Tibial nerve (tissue), 4 donors: Measurements from ENCODE around the gene RPL27. TPM values are rescaled to one million over a fixed set of nuclear protein-coding genes. Genes with fewer than 3 reads are reported as not detected.

Experiments used
- DNase-seq, 2 donors: peaks; one replicate each; pipeline ENCODE4 v3.0.0-alpha.2; 2019; ENCODE audit warnings: low spot score in 2 of 2
- H3K27ac ChIP-seq, 4 donors: fragments of 200-600 bp; sonication (generic) in 3 of 4; one replicate each; pipeline ENCODE4 v1.5.1; 2017 to 2019; ENCODE audit warnings: mild to moderate bottlenecking in 1 of 4
- H3K27me3 ChIP-seq, 2 donors: fragments of 200-600 bp; sonication (generic) in 1 of 2; one replicate each; pipeline versions ENCODE4 v1.5.1 to v1.6.0; 2017 to 2019
- H3K36me3 ChIP-seq, 3 donors: fragments of 200-600 bp; sonication (generic); one replicate each; pipeline ENCODE4 v1.5.1; 2018 to 2019
- H3K4me1 ChIP-seq, 4 donors: fragments of 200-600 bp; sonication (generic) in 3 of 4; one replicate each; pipeline ENCODE4 v1.5.1; 2017 to 2019
- H3K4me3 ChIP-seq, 4 donors: fragments of 200-600 bp; sonication (generic) in 3 of 4; one replicate each; pipeline ENCODE4 v1.5.1; 2017 to 2019; ENCODE audit warnings: mild to moderate bottlenecking in 1 of 4, moderate library complexity in 1 of 4
- H3K9me3 ChIP-seq, 4 donors: fragments of 200-600 bp; sonication (generic) in 3 of 4; one replicate each; pipeline ENCODE4 v1.5.1; 2017 to 2019
- CTCF ChIP-seq, 5 experiments: fragments of 200-600 bp in 3 of 5; fragments of 450-650 bp in 2 of 5; sonication (generic) in 3 of 5; IDR thresholded peaks; one replicate each; pipeline ENCODE4 v1.5.1; 2016 to 2019; ENCODE audit warnings: antibody characterized with exemption in 5 of 5, mild to moderate bottlenecking in 3 of 5, moderate library complexity in 2 of 5
- EP300 ChIP-seq, 2 donors: sonication (generic); formaldehyde crosslinking; IDR thresholded peaks; one replicate each; pipeline ENCODE4 v1.6.1; 2017; ENCODE audit warnings: antibody characterized with exemption in 2 of 2, mild to moderate bottlenecking in 1 of 2
- POLR2A ChIP-seq, 2 donors: fragments of 450-650 bp; IDR thresholded peaks; one replicate each; pipeline ENCODE4 v1.6.1; 2017; ENCODE audit warnings: antibody characterized with exemption in 2 of 2, mild to moderate bottlenecking in 2 of 2, moderate library complexity in 2 of 2
- WGBS, 2 donors: methylation state at CpG; one replicate each; pipeline ENCODE4 v1.1.5; 2018; 5-methylcytosine and 5-hydroxymethylcytosine counted together
- total RNA-seq, 4 donors: library from RNA; depleted of rRNA; stranded (reverse); fragments of >200 nt; gene quantifications; one replicate each; pipeline ENCODE4 v1.1.0, GENCODE V29; 2016

Gene RPL27
- total RNA-seq, 4 donors from 2014 or later: 500 to 1,072 (median 818) TPM

DNA sequence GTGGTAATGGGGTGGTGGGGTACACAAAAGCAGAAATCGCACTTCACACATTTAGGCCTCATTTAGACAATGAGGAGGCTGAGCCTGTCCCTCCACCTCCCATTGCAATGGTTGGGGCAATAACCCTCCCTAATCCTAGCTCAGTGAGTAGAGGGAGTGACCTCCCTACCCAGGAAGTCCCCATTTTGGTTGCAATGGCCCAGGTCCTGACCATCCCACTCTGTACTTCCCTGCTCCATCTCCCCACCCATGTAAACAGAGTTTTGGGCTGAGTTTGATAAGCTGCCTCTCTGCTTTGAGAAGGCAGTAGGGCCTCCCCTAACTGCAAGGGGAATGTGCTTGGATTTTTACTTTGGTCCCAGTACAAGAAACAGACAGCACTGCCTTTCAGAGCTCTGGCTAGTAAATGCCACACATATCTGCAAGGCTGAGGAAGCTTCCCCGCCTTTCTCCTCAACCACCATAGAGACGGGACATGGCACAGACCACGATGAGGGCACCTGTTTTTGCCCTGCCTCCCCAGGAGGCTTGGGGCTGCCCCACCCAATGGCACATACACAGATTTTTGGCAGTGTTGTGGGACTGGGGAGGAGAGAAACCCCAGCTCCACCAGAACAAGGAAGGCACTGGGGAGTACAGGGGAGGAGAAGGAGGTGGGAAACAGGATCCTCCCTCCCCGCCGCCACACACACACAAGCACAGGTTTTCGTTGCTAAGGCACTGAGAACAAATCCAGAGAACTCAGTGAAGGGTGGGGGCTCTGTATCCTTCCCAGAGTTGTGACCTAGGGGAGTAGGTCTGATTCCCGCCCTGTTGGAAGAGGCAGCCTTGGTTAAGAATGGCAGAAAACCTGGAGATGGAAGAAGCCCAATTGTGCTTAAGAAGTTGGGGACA lies 16.7 kb downstream of the RPL27 start:
- TF ChIP-seq POLR2A (IDR thresholded peaks at IDR 0.05) (no peak), EP300 (IDR thresholded peaks at IDR 0.05) (no peak), CTCF (IDR thresholded peaks at IDR 0.05) (no peak)
- Histone ChIP-seq H3K9me3 (no peaks in the 10 kb centered on the region), H3K4me1 (peaks cover 0 to 94% (median 51%) of the 10 kb centered on the region in 4 donors), H3K4me3 (no peak overlapping the region), H3K27ac (peak overlapping the region; percentile 49 to 88 (median 73)), H3K36me3 (peaks cover 0 to 59% (median 0%) of the 10 kb centered on the region in 3 donors), H3K27me3 (no peaks in the 10 kb centered on the region)
- no peak for DNase-seq
- WGBS, 2 donors: 59 to 67% methylated on average over 8 of the region's 8 CpGs

DNA sequence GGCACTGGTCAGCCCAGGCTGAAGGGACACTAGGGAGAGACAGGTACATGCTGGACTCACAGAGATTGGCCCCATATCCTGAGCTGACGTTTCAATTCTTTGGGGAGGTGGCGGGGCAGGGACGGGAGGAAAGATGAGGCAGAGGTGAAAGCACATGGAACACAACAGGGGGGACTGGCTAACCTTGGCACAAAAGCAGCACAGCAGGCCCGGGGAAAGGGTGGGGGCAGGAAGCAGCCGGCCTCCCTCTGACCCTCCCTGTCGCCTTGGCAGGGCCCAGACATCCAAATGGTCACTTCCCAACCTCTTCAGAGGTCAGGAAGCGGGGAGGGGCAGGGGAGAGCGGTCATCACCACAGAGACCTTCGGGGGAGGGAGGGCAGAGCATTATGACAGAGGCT lies 17.4 kb downstream of the RPL27 start:
- TF ChIP-seq POLR2A (IDR thresholded peaks at IDR 0.05) (no peak), EP300 (IDR thresholded peaks at IDR 0.05) (peak in 1 of 2 donors; percentile 52)
- H3K27ac ChIP-seq: peak overlapping the region; percentile 49 to 88 (median 73)

GRCh38 chr17:43016216-43016615 lies 18.0 kb downstream of the RPL27 start:
- 81 to 92% methylated on average over 4 of the region's 7 CpGs for WGBS, 2 donors
- no peak for DNase-seq
- H3K27ac ChIP-seq: peak overlapping the region in 3 of 4 donors; percentile 70 to 88 (median 76)

More for the DNA sequence above, 17.4 kb downstream of the RPL27 start:
- no peaks in the 10 kb centered on the region for H3K27me3 ChIP-seq
- H3K4me3 ChIP-seq: no peak overlapping the region
- H3K36me3 ChIP-seq: peaks cover 0 to 59% (median 0%) of the 10 kb centered on the region in 3 donors
- H3K9me3 ChIP-seq: no peaks in the 10 kb centered on the region
- 25 to 35% methylated on average over 9 of the region's 9 CpGs for WGBS, 2 donors
- H3K4me1 ChIP-seq: peaks cover 0 to 94% (median 56%) of the 10 kb centered on the region in 4 donors
- no peak for DNase-seq

GRCh38 chr17:43018008-43018853 lies 20.0 kb downstream of the RPL27 start:
- 54 to 56% methylated on average over 19 of the region's 19 CpGs for WGBS, 2 donors
- H3K36me3 ChIP-seq: peaks cover 0 to 53% (median 0%) of the 10 kb centered on the region in 3 donors
- peaks cover 0 to 80% (median 47%) of the 10 kb centered on the region in 4 donors for H3K4me1 ChIP-seq
- no peaks in the 10 kb centered on the region for H3K27me3 ChIP-seq
- no peak for DNase-seq
- H3K4me3 ChIP-seq: no peak overlapping the region
- H3K27ac ChIP-seq: peak overlapping the region in 2 of 4 donors; percentile 94 to 97
- H3K9me3 ChIP-seq: no peaks in the 10 kb centered on the region
- TF ChIP-seq POLR2A (IDR thresholded peaks at IDR 0.05): no peak
- TF ChIP-seq CTCF (IDR thresholded peaks at IDR 0.05): no peak
- no peak for TF ChIP-seq EP300 (IDR thresholded peaks at IDR 0.05)

More at GRCh38 chr17:43016216-43016615, 18.0 kb downstream of the RPL27 start:
- H3K9me3 ChIP-seq: no peaks in the 10 kb centered on the region
- no peaks in the 10 kb centered on the region for H3K27me3 ChIP-seq
- no peak overlapping the region for H3K4me3 ChIP-seq
- H3K36me3 ChIP-seq: peaks cover 0 to 59% (median 0%) of the 10 kb centered on the region in 3 donors
- H3K4me1 ChIP-seq: peaks cover 0 to 93% (median 50%) of the 10 kb centered on the region in 4 donors
- TF ChIP-seq EP300 (IDR thresholded peaks at IDR 0.05) (no peak), CTCF (IDR thresholded peaks at IDR 0.05) (no peak), POLR2A (IDR thresholded peaks at IDR 0.05) (no peak)

DNA sequence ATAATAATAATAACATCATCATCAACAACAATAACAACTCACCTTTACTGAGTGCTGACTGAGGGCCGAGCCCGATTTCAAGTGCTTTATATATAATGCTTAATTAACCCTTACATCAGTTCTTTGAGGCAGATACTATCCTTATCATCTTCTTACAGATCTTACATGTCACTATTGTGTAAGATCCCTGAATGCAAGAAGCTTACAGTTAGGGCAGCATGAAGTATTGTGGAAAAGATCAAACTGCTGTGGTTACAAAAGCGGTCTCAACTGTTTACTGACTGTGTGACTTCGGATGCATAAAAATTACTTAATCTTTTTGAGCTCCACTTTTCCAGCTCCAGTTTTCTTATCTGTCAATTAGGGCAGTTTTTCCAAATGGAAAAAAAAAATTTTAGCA lies 20.7 kb downstream of the RPL27 start:
- DNase-seq: no peak

More for the DNA sequence above, 20.7 kb downstream of the RPL27 start:
- Histone ChIP-seq H3K4me3 (no peak overlapping the region), H3K27me3 (no peaks in the 10 kb centered on the region), H3K36me3 (peaks cover 0 to 46% (median 0%) of the 10 kb centered on the region in 3 donors), H3K9me3 (no peaks in the 10 kb centered on the region), H3K4me1 (peaks cover 0 to 73% (median 46%) of the 10 kb centered on the region in 4 donors), H3K27ac (peak overlapping the region in 3 of 4 donors; percentile 90 to 97 (median 94))
- 41 to 45% methylated on average over 4 of the region's 4 CpGs for WGBS, 2 donors
- TF ChIP-seq POLR2A (IDR thresholded peaks at IDR 0.05) (no peak), CTCF (IDR thresholded peaks at IDR 0.05) (no peak), EP300 (IDR thresholded peaks at IDR 0.05) (no peak)
